Measurements from ENCODE around the gene OR51B4.
"Not testable (repeated sequence)": the region's sequence is repeated elsewhere in the genome, so short reads cannot be mapped to it uniquely, and the experiment has no call there.

OR51B4 gene

GRCh38 chr11:5297721-5298323 lies 3.9 kb downstream of the OR51B4 start:
- TF ChIP-seq CTCF (IDR thresholded peaks at IDR 0.05; ENCODE audit: borderline replicate concordance, control extremely low read depth, extremely low read depth, insufficient read depth, missing control alignments), result no peak
- no peak for DNase-seq (ENCODE audit: low spot score)

DNA sequence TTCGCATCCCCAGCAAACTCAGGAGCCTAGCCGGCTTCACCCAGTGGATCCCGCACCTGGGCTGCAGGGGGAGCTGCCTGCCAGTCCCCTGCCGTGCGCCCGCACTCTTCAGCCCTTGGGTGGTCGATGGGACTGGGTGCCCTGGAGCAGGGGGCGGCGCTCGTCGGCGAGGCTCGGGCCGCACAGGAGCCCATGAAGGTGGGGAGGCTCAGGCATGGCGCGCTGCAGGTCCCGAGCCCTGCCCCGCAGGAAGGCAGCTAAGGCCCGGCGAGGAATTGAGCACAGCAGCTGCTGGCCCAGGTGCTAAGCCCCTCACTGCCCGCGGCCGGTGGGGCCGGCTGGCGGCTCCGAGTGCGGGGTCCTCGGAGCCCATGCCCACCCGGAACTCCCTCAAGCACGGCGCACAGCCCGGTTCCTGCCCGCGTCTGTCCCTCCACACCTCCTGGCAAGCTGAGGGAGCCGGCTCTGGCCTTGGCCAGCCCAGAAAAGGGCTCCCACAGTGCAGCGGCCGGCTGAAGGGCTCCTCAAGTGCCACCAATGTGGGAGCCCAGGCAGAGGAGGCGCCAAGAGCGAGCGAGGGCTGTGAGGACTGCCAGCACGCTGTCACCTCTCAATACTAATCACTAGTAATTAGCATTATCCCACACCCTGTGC lies 7.3 kb downstream of the OR51B4 start:
- in situ Hi-C loops (cut with MboI; ENCODE audit: low sequenced_read_pairs, unreplicated experiment); DNase-seq (ENCODE audit: low spot score): not testable (repeated sequence)

More at GRCh38 chr11:5297721-5298323, 3.9 kb downstream of the OR51B4 start:
- in situ Hi-C loops (cut with MboI; ENCODE audit: low sequenced_read_pairs, unreplicated experiment), result no loop called here

GRCh38 chr11:5293028-5293427 lies 8.7 kb downstream of the OR51B4 start:
- in situ Hi-C loops (cut with MboI; ENCODE audit: low sequenced_read_pairs, unreplicated experiment), result no loop called here
- no peak for TF ChIP-seq CTCF (IDR thresholded peaks at IDR 0.05; ENCODE audit: borderline replicate concordance, control extremely low read depth, extremely low read depth, insufficient read depth, missing control alignments)
- DNase-seq (ENCODE audit: low spot score), result no peak

DNA sequence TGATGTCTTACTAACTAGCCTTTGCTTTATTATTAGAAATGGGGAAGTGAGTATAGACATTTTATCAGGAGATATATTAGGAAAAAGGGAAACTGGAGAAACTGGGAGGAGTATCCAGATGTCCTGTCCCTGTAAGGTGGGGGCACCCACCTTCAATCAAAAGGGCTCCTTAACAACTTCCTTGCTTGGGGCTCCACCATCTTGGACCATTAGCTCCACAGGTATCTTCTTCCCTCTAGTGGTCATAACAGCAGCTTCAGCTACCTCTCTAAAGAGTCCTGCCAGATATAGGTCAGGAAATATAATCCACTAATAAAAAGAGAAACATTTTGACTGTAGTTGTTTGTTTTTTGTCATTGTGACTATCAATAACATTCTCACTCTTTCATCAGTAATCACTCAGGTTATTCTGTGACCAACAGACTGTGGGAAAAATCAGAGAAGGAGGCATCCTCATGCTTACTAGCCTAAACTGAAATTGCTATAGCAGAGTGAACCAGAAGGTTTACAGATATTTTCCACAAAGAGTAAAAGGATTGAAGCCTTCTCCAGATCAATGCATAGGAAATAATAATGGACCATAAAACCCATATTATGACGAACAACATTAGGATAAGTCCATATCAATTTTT lies 10.4 kb downstream of the OR51B4 start:
- DNase-seq (ENCODE audit: low spot score), result peak; percentile 38
- in situ Hi-C loops (cut with MboI; ENCODE audit: low sequenced_read_pairs, unreplicated experiment), result no loop called here
- TF ChIP-seq CTCF (IDR thresholded peaks at IDR 0.05; ENCODE audit: borderline replicate concordance, control extremely low read depth, extremely low read depth, insufficient read depth, missing control alignments), result peak; percentile 42

GRCh38 chr11:5290106-5290505 lies 11.6 kb downstream of the OR51B4 start:
- TF ChIP-seq CTCF (IDR thresholded peaks at IDR 0.05; ENCODE audit: borderline replicate concordance, control extremely low read depth, extremely low read depth, insufficient read depth, missing control alignments), result no peak
- in situ Hi-C loops (cut with MboI; ENCODE audit: low sequenced_read_pairs, unreplicated experiment), result no loop called here
- DNase-seq (ENCODE audit: low spot score), result no peak

- in situ Hi-C loops (cut with MboI; ENCODE audit: low sequenced_read_pairs, unreplicated experiment), result no loop called here
- TF ChIP-seq CTCF (IDR thresholded peaks at IDR 0.05; ENCODE audit: borderline replicate concordance, control extremely low read depth, extremely low read depth, insufficient read depth, missing control alignments), result no peak
- DNase-seq (ENCODE audit: low spot score), result no peak
These were observed 12.1 kb downstream of the OR51B4 start for GRCh38 chr11:5289696-5290095.

DNA sequence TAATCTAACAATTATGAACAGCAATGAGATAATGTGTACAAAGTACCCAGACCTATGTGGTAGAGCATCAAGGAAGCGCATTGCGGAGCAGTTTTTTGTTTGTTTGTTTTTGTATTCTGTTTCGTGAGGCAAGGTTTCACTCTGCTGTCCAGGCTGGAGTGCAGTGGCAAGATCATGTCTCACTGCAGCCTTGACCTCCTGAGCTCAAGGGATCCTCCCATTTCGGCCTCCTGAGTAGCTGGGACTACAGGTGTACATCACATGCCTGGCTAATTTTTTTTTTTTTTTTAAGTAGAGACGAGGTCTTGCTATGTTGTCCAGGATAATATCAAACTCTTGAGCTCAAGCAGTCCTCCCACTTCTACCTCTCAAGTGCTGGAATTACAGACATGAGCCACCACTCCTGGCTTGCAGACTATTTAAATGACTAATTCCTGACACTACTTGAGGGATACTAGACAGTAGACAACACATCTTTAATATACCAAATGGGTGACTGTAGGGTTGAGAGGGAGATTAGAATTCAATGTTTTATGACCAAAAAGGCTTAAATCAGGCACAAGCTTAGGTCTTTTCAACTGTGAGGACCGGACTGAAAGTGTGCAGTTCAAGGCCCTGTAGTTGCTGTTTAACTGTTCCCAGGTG lies 12.7 kb downstream of the OR51B4 start:
- no peak for TF ChIP-seq CTCF (IDR thresholded peaks at IDR 0.05; ENCODE audit: borderline replicate concordance, control extremely low read depth, extremely low read depth, insufficient read depth, missing control alignments)
- in situ Hi-C loops (cut with MboI; ENCODE audit: low sequenced_read_pairs, unreplicated experiment), result no loop called here
- no peak for DNase-seq (ENCODE audit: low spot score)

Measured in GM13976 (cell line).